ENCODE measurements around the gene NPC1.

- no peak for TF ChIP-seq CTCF (IDR thresholded peaks at IDR 0.05 in 4 of 5, conservative IDR thresholded peaks at IDR 0.05 in 1 of 5)
- no peak for TF ChIP-seq POLR2A (IDR thresholded peaks at IDR 0.05)
Observed at GRCh38 chr18:23540867-23541266, 45.4 kb downstream of the NPC1 start.
